Skeletal muscle satellite cell (primary cell): ENCODE data around the gene TMPRSS6.

Source experiments
- H3K27me3 ChIP-seq: 2 replicates; pipeline ENCODE4 v1.7.0; 2013; ENCODE audit warnings: low read length; ENCODE audit not compliant: control insufficient read depth, insufficient read depth
- H3K36me3 ChIP-seq: 2 replicates; pipeline ENCODE4 v1.7.0; 2013; ENCODE audit warnings: mild to moderate bottlenecking, control low read depth, low read length; ENCODE audit not compliant: insufficient read depth
- H3K4me1 ChIP-seq: 2 replicates; pipeline ENCODE4 v1.7.0; 2013; ENCODE audit warnings: low read length; ENCODE audit not compliant: control insufficient read depth, insufficient read depth
- H3K4me2 ChIP-seq: 2 replicates; pipeline ENCODE4 v1.7.0; 2013; ENCODE audit warnings: mild to moderate bottlenecking, low read length
- H3K4me3 ChIP-seq: 2 replicates; pipeline ENCODE4 v1.7.0; 2013; ENCODE audit warnings: low read length
- H3K9ac ChIP-seq: 2 replicates; pipeline ENCODE4 v1.7.0; 2013; ENCODE audit warnings: mild to moderate bottlenecking, low read depth, low read length, moderate library complexity
- H3K9me3 ChIP-seq: replicated peaks from 2 replicates; pipeline ENCODE4 v1.7.0; 2013; ENCODE audit warnings: mild to moderate bottlenecking, control low read depth, low read length

TMPRSS6 gene

GRCh38 chr22:37026325-37026724 is 83.2 kb downstream of the TMPRSS6 start:
- Histone ChIP-seq H3K9ac (no peak overlapping the region), H3K4me1 (no peaks in the 10 kb centered on the region), H3K36me3 (peaks cover 48% of the 10 kb centered on the region), H3K9me3 (no peaks in the 10 kb centered on the region), H3K27me3 (no peaks in the 10 kb centered on the region), H3K4me3 (no peak overlapping the region), H3K4me2 (no peak overlapping the region)

GRCh38 chr22:37025500-37026070 is 83.9 kb downstream of the TMPRSS6 start:
- Histone ChIP-seq H3K4me3 (no peak overlapping the region), H3K4me2 (no peak overlapping the region), H3K27me3 (no peaks in the 10 kb centered on the region), H3K9me3 (no peaks in the 10 kb centered on the region), H3K4me1 (no peaks in the 10 kb centered on the region), H3K9ac (no peak overlapping the region), H3K36me3 (peaks cover 48% of the 10 kb centered on the region)

GRCh38 chr22:37024339-37025157 is 85.0 kb downstream of the TMPRSS6 start:
- Histone ChIP-seq H3K4me2 (no peak overlapping the region), H3K4me3 (no peak overlapping the region), H3K36me3 (peaks cover 39% of the 10 kb centered on the region), H3K9ac (no peak overlapping the region), H3K27me3 (no peaks in the 10 kb centered on the region), H3K9me3 (no peaks in the 10 kb centered on the region), H3K4me1 (no peaks in the 10 kb centered on the region)

GRCh38 chr22:37023743-37024338 is 85.7 kb downstream of the TMPRSS6 start:
- H3K4me1 ChIP-seq, result no peaks in the 10 kb centered on the region
- no peaks in the 10 kb centered on the region for H3K9me3 ChIP-seq
- no peak overlapping the region for H3K4me3 ChIP-seq
- no peaks in the 10 kb centered on the region for H3K27me3 ChIP-seq
- H3K36me3 ChIP-seq, result peaks cover 32% of the 10 kb centered on the region
- no peak overlapping the region for H3K4me2 ChIP-seq
- no peak overlapping the region for H3K9ac ChIP-seq

- no peak overlapping the region for H3K4me2 ChIP-seq
- H3K36me3 ChIP-seq, result peaks cover 28% of the 10 kb centered on the region
- H3K9ac ChIP-seq, result no peak overlapping the region
These were observed 86.8 kb downstream of the TMPRSS6 start for GRCh38 chr22:37022483-37023337.

GRCh38 chr22:37021710-37022482 is 87.6 kb downstream of the TMPRSS6 start:
- H3K9ac ChIP-seq, result no peak overlapping the region
- H3K4me2 ChIP-seq, result no peak overlapping the region
- no peaks in the 10 kb centered on the region for H3K27me3 ChIP-seq
- H3K4me3 ChIP-seq, result no peak overlapping the region
- H3K36me3 ChIP-seq, result peaks cover 26% of the 10 kb centered on the region
- H3K4me1 ChIP-seq, result peaks cover 14% of the 10 kb centered on the region
- H3K9me3 ChIP-seq, result no peaks in the 10 kb centered on the region

More at GRCh38 chr22:37022483-37023337, 86.8 kb downstream of the TMPRSS6 start:
- Histone ChIP-seq H3K9me3 (no peaks in the 10 kb centered on the region), H3K27me3 (no peaks in the 10 kb centered on the region), H3K4me3 (no peak overlapping the region), H3K4me1 (peaks cover 10% of the 10 kb centered on the region)

GRCh38 chr22:37021041-37021440 is 88.5 kb downstream of the TMPRSS6 start:
- H3K36me3 ChIP-seq, result peaks cover 20% of the 10 kb centered on the region
- no peaks in the 10 kb centered on the region for H3K9me3 ChIP-seq
- no peak overlapping the region for H3K4me3 ChIP-seq
- H3K4me2 ChIP-seq, result no peak overlapping the region
- peaks cover 14% of the 10 kb centered on the region for H3K4me1 ChIP-seq
- H3K9ac ChIP-seq, result no peak overlapping the region
- H3K27me3 ChIP-seq, result no peaks in the 10 kb centered on the region

GRCh38 chr22:37020192-37020479 is 89.4 kb downstream of the TMPRSS6 start:
- Histone ChIP-seq H3K36me3 (peaks cover 14% of the 10 kb centered on the region), H3K4me2 (peak overlapping the region; percentile 99), H3K4me3 (peak overlapping the region; percentile 77), H3K9ac (peak overlapping the region; percentile 92), H3K9me3 (no peaks in the 10 kb centered on the region), H3K4me1 (peaks cover 14% of the 10 kb centered on the region), H3K27me3 (no peaks in the 10 kb centered on the region)

GRCh38 chr22:37019309-37020191 is 90.0 kb downstream of the TMPRSS6 start, which contains the start of the genes MPST and TST:
Gene MPST (plus strand): TSS chr22:37019742. CDS start chr22:37019837, 95 bp downstream.
Gene TST (minus strand): TSS chr22:37019447. CDS start chr22:37018732, 715 bp downstream.
- no peaks in the 10 kb centered on the region for H3K27me3 ChIP-seq
- no peaks in the 10 kb centered on the region for H3K9me3 ChIP-seq
- peaks cover 14% of the 10 kb centered on the region for H3K4me1 ChIP-seq
- H3K4me2 ChIP-seq, result peak within 1 kb of the TSS; percentile 99
- peak within 1 kb of the TSS; percentile 92 for H3K9ac ChIP-seq
- peaks cover 9% of the 10 kb centered on the region for H3K36me3 ChIP-seq
- H3K4me3 ChIP-seq, result peak within 1 kb of the TSS; percentile 77

- peaks cover 6% of the 10 kb centered on the region for H3K36me3 ChIP-seq
- H3K27me3 ChIP-seq, result no peaks in the 10 kb centered on the region
- peaks cover 14% of the 10 kb centered on the region for H3K4me1 ChIP-seq
- H3K9ac ChIP-seq, result peak overlapping the region; percentile 92
- H3K9me3 ChIP-seq, result no peaks in the 10 kb centered on the region
- peak overlapping the region; percentile 77 for H3K4me3 ChIP-seq
- H3K4me2 ChIP-seq, result peak overlapping the region; percentile 99
These were observed 90.7 kb downstream of the TMPRSS6 start for GRCh38 chr22:37018815-37019308.
